Activated CD4-positive, alpha-beta T cell treated with anti-CD3 and anti-CD28 coated beads for 4 hours (primary cell): ENCODE data around the gene MTARC2.
"Not testable (repeated sequence)": the region's sequence is repeated elsewhere in the genome, so short reads cannot be mapped to it uniquely, and the experiment has no call there.

Experiments used
- DNase-seq, 2 donors: peaks; one replicate each; pipeline ENCODE4 v3.0.0-alpha.2; 2020

Gene MTARC2

GRCh38 chr1:220733086-220733601 lies 15.0 kb upstream of the MTARC2 start:
- DNase-seq: peak; percentile 60 to 80

- no peak for DNase-seq
These were observed 13.4 kb upstream of the MTARC2 start for GRCh38 chr1:220734571-220735326.

DNA sequence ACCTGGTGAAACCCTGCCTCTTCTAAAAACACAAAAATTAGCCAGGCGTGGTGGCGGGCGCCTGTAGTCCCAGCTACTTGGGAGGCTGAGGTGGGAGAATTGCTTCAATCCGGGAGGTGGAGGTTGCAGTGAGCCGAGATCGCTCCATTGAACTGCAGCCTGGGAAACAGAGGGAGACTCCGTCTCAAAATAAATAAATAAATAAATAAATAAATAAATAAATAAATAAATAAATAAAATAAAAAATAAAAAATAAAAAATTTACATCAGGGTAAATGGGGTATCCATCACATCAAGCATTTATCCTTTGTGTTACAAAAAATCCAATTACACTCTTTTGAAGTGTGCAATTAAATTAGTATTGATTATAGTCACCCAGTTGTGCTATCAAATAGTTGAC lies 11.8 kb upstream of the MTARC2 start:
- not testable (repeated sequence) for DNase-seq

GRCh38 chr1:220741349-220741748 lies 6.8 kb upstream of the MTARC2 start:
- DNase-seq: no peak

DNA sequence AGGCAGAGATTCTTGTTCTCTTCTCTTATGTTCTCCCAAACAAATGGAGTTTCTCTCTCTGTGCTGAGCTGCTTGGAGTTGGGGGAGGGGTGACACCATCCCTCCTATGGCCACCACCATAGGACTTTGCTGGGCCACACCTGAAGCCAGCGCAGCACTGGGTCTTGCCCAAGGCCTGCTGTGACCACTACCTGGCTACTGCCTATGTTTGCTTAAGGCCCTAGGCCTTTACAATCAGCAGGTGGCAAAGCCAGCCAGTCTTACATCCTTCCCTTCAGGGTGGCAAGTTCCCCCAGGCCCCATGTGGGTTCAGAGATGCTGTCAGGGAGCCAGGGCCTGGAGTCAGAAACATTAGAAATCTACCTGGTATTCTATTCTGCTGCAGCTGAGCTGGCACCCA lies 6.3 kb upstream of the MTARC2 start:
- no peak for DNase-seq

GRCh38 chr1:220742520-220742919 lies 5.6 kb upstream of the MTARC2 start:
- no peak for DNase-seq

DNA sequence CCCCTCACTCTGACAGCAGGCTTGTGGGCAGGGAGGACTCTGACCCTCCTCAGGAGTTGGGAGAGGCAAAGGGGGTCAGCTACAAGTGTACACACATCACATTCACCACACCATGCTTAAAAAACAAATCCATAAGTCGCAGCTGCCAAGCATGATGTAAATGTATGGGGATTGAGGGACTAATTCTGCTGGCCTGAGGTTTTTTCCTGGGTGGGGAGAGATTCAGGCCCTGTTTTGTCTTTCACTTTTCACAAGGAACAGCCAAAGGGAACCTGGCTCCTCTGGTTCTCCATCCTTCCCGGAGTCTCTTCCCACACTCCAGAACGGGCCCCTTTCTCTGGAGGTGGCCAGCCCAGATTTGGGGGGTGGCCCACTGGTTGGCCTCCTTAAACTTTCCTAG lies 1.3 kb upstream of the MTARC2 start:
- DNase-seq: no peak

DNA sequence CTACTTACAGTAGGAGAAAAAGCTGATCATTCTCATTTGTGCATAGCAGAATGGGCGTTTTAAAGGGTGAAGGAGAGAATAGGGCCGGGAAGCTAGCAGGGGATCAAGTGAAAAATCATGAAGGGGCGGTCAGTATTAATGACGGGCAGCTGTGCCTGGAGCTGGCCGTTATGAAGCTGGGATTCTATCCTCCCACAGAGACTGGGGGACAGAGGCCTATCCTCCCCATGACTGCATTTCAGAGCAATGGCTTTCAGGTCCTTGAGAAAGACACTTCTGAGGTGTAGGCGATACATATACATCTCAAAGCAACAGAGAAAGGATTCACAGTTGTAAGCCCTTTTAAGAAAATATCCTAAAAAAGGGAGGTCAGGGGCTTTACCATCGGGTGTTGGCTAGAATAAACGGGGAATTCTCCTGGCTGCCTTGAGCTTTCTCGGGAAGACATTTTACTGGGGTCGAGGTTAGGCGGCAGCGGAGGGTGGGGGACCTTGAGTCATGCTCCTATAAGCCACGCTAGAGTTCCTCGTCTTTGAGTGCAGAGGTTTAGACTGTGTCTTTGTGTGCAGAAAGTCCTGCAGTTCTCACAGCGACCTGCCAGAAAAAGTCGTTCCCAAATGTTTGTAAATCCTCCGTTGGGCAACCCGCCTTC lies 559 bp upstream of the MTARC2 start:
- DNase-seq: no peak

DNA sequence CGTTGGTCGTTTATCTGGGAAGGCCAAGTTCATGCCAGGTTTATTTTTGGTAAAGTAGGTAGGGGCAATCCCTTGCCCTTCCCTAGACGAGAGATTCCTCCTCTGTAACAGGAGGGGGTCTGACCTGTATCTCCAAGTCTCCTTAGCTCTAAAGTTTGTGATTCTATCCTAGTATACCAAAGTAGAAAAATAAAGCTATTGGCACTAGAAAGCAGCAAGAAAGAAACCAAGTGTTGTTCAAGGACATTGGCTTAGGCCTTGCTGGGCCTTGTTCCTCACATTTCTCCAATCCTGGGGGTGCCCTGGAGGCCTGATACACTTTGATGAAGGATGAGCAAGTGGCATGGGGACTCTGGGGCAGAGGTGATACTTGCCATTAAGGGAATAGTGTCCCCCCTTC lies 814 bp downstream of the MTARC2 start:
- no peak for DNase-seq

DNA sequence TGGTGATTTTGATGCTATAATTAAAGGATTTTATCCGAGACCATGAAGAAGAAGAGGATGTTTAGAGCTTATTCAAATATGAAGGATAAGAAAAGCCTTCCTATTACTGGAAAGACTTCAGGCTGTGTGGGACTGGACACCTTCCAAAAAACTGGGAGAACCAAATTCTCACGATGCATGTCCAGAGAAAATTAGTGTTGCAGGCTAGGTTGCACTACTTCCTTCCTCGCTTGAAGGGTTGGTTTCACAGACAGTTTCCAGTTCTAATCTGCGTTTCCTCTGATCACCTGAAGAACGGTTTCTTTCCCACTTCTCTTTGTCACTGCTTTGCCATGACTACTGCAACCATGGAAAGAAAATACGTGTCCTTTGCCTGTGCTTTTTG lies 2.0 kb downstream of the MTARC2 start:
- DNase-seq: no peak

DNA sequence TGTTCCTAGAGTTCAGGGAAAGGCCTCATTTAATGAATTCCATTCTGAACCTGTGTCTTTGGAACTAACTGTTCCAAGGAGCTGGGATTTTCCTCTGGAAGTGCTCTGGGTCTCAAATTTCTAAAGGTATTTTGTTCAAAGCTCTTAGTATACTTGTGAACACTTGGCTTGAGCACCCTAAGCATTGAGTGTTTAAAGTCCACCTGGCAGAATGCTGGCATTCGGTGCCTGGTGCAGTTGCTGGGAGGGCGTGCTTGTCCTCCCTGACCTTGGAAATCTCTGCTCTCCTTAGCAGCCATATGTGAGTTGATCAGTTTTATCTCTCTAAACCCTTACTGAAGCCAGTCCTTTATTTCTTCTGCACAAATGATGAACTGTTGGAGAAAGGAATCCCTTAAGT lies 3.0 kb downstream of the MTARC2 start:
- no peak for DNase-seq

GRCh38 chr1:220754212-220754917 lies 6.2 kb downstream of the MTARC2 start:
- DNase-seq: no peak

- DNase-seq: no peak
These were observed 6.8 kb downstream of the MTARC2 start for GRCh38 chr1:220754918-220755295.

DNA sequence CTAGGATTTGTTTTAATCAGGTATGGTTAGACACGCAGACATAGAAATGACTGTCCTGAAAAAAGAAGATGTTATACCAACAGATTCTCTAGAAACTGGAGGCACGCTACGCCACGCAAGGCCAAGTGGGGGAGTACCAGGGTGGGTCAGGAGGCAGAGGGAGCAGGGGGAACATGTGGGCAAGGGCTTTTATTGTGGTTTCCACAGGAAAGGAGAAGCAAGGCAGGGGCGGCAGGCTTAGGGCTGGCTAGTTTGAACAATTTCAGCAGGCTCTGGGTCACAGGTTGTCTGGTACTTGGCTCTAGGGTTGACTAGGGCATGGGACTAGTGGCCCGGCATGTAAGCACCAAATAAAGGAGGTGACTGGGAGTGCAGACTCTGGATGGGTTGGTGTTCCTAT lies 7.2 kb downstream of the MTARC2 start:
- DNase-seq: no peak

DNA sequence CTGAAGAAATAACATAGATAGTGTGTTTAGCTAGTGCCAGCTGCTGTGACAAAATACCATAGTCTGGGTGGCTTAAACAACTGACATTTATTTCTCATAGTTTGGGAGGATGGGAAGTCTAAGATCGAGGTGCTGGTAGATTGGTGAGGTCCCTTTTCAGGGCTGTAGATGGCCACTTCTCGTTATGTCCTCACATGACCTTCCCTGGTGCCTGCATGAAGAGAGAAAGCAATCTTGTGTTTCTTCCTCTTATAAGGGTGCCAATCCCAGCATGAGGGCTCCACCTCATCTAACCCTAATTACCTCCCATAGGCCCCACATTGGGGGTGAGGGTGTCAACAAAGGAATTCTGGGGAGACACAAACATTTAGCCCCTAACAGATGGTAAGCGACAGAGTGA lies 9.3 kb downstream of the MTARC2 start:
- DNase-seq: no peak

DNA sequence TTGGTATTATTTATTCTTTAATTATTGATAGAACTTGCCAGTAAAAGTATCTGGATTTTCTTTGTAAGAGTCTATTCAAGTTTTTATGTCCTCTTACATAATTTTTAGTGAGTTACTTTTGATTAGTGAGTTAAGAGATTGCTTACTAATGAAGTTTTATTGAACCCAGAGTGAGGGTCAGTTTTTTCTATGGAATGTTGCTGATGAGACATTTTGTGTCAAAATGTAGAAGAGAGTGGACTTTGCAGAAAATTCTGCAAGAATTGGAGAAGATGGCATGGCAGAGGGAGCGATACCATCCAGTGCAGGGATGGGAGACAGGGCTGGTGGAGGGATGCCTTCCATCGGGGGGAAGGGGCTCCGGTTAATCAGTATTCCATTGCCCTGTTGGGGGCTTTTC lies 11.0 kb downstream of the MTARC2 start:
- DNase-seq: no peak

GRCh38 chr1:220761688-220762427 lies 13.7 kb downstream of the MTARC2 start:
- DNase-seq: no peak

DNA sequence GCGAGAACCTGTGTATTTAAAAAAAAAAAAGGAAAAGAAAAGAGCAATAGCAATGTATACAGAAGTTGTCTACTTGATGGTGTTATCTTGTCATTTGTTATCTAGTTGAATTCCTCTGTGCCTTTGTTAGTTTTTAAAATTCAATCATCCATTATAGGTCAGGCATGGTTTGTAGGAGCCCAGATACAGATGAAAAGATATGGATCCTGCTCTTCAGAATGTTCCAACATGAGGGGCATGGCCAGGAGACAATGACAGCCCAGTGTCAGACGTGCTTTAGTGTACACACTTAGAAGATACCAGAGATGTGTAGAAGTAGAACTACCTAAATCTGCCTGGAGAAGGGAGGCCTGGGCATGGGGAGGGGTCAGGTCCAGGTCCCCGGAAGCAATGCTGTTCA lies 16.6 kb downstream of the MTARC2 start:
- DNase-seq: no peak

DNA sequence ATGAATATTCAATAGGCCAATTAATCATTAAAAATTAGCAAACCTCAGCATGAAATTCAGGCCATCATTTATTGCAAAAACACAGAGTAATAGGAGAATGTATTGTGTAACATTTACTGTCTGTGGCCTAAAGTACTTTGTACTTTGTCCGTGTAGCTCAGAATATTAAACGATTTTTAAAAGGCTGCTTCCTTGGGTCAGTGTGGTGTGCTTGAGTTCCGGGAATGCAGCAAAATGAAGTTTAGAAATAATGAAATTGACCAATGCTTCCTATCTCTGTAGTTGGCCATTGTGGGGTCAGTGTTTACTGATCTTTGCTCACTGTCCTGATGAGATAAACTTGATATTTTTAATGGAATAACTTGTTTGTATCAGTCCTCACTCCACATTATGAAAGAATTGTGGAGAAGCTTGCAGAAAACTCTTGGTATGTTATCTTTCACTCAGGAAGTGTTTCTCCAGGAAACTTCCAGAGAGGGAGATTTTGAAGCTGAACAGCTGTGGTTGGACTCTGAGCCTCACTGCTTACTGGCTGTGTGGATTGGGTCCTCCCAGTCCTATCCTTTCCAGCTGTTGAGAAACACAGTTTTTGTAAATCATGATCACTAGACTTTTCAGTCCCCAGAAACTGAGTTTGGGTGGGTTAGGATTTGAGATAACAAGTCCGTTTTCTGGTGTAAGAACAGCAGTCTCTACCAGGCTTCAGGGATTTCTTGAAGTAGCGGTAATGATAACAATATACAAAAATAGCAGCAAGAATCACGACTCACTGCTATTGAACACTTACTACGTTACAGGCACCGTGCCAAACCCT lies 19.4 kb downstream of the MTARC2 start:
- no peak for DNase-seq

GRCh38 chr1:220768126-220768601 lies 20.0 kb downstream of the MTARC2 start:
- DNase-seq: no peak

DNA sequence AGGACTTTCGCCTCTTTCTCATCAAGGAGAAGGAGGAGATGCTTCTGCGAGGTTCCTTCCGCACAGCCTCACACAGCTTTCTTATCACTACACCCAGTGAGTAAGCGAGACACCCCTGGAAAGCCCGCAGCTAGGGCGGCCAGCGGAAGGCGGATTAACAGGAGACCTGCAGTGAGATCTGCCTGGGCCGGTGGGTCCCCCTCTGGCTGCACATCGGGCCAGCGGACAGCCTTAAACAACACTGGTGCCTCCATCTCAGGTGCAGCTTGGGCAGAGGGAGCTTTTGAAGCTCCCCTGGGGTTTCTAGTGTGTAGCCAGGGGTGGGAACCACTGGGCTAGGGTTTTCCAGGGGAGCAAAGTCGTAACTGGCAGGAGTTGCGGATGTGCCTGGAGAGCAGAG lies 21.1 kb downstream of the MTARC2 start:
- no peak for DNase-seq

- DNase-seq: no peak
These were observed 22.3 kb downstream of the MTARC2 start for GRCh38 chr1:220770245-220770913.
